ENCODE results near the gene MEGF6. TPM values are rescaled to one million over a fixed set of nuclear protein-coding genes. Genes with fewer than 3 reads are reported as not detected.

MEGF6 gene
- total RNA-seq, 1 donor = 85.4 TPM

GRCh38 chr1:3558036-3558726 lies 53.1 kb downstream of the MEGF6 start:
- Histone ChIP-seq H3K4me1 (ENCODE audit: insufficient read depth, low read length) (peaks cover 4% of the 10 kb centered on the region), H2AFZ (ENCODE audit: low read length) (no peak overlapping the region)

GRCh38 chr1:3557366-3557765 lies 53.9 kb downstream of the MEGF6 start:
- TF ChIP-seq CTCF (IDR thresholded peaks at IDR 0.05; ENCODE audit: extremely low read depth, low read depth, low read length) = no peak
- H3K9me3 ChIP-seq (ENCODE audit: low read depth, low read length) = peaks cover 4% of the 10 kb centered on the region
- H3K4me3 ChIP-seq (ENCODE audit: insufficient read depth, low read length) = no peak overlapping the region
- H3K79me2 ChIP-seq (ENCODE audit: insufficient read depth, low read length) = no peaks in the 10 kb centered on the region
- H2AFZ ChIP-seq (ENCODE audit: low read length) = no peak overlapping the region
- H3K4me2 ChIP-seq (ENCODE audit: insufficient read depth, low read length) = no peak overlapping the region
- H3K27me3 ChIP-seq (ENCODE audit: insufficient read depth, low read length) = no peaks in the 10 kb centered on the region
- DNase-seq (ENCODE audit: insufficient read length, low spot score, missing footprints) = peak; percentile 86
- H3K27ac ChIP-seq (ENCODE audit: low read depth, low read length) = no peak overlapping the region
- peaks cover 6% of the 10 kb centered on the region for H3K4me1 ChIP-seq (ENCODE audit: insufficient read depth, low read length)
- no peaks in the 10 kb centered on the region for H3K36me3 ChIP-seq (ENCODE audit: insufficient read depth, low read length)
- no peaks in the 10 kb centered on the region for H4K20me1 ChIP-seq (ENCODE audit: insufficient read depth, low read length)

More at GRCh38 chr1:3558036-3558726, 53.1 kb downstream of the MEGF6 start:
- H3K36me3 ChIP-seq (ENCODE audit: insufficient read depth, low read length) = no peaks in the 10 kb centered on the region
- peaks cover 4% of the 10 kb centered on the region for H3K9me3 ChIP-seq (ENCODE audit: low read depth, low read length)
- H3K4me2 ChIP-seq (ENCODE audit: insufficient read depth, low read length) = no peak overlapping the region
- no peak overlapping the region for H3K4me3 ChIP-seq (ENCODE audit: insufficient read depth, low read length)
- no peaks in the 10 kb centered on the region for H4K20me1 ChIP-seq (ENCODE audit: insufficient read depth, low read length)
- no peak for TF ChIP-seq CTCF (IDR thresholded peaks at IDR 0.05; ENCODE audit: extremely low read depth, low read depth, low read length)
- no peak for DNase-seq (ENCODE audit: insufficient read length, low spot score, missing footprints)
- no peaks in the 10 kb centered on the region for H3K27me3 ChIP-seq (ENCODE audit: insufficient read depth, low read length)
- H3K79me2 ChIP-seq (ENCODE audit: insufficient read depth, low read length) = no peaks in the 10 kb centered on the region
- H3K27ac ChIP-seq (ENCODE audit: low read depth, low read length) = no peak overlapping the region

GRCh38 chr1:3556336-3556735 lies 55.0 kb downstream of the MEGF6 start:
- no peak for DNase-seq (ENCODE audit: insufficient read length, low spot score, missing footprints)
- Histone ChIP-seq H3K36me3 (ENCODE audit: insufficient read depth, low read length) (no peaks in the 10 kb centered on the region), H3K9me3 (ENCODE audit: low read depth, low read length) (peaks cover 4% of the 10 kb centered on the region), H2AFZ (ENCODE audit: low read length) (no peak overlapping the region), H3K27ac (ENCODE audit: low read depth, low read length) (no peak overlapping the region), H3K4me2 (ENCODE audit: insufficient read depth, low read length) (no peak overlapping the region), H3K79me2 (ENCODE audit: insufficient read depth, low read length) (no peaks in the 10 kb centered on the region), H4K20me1 (ENCODE audit: insufficient read depth, low read length) (no peaks in the 10 kb centered on the region), H3K27me3 (ENCODE audit: insufficient read depth, low read length) (no peaks in the 10 kb centered on the region), H3K4me1 (ENCODE audit: insufficient read depth, low read length) (peaks cover 8% of the 10 kb centered on the region), H3K4me3 (ENCODE audit: insufficient read depth, low read length) (no peak overlapping the region)
- TF ChIP-seq CTCF (IDR thresholded peaks at IDR 0.05; ENCODE audit: extremely low read depth, low read depth, low read length) = no peak

- Histone ChIP-seq H4K20me1 (ENCODE audit: insufficient read depth, low read length) (no peaks in the 10 kb centered on the region), H3K4me1 (ENCODE audit: insufficient read depth, low read length) (peaks cover 13% of the 10 kb centered on the region), H3K27ac (ENCODE audit: low read depth, low read length) (no peak overlapping the region), H3K36me3 (ENCODE audit: insufficient read depth, low read length) (no peaks in the 10 kb centered on the region), H3K4me2 (ENCODE audit: insufficient read depth, low read length) (no peak overlapping the region), H3K79me2 (ENCODE audit: insufficient read depth, low read length) (no peaks in the 10 kb centered on the region), H3K4me3 (ENCODE audit: insufficient read depth, low read length) (no peak overlapping the region), H3K27me3 (ENCODE audit: insufficient read depth, low read length) (no peaks in the 10 kb centered on the region), H2AFZ (ENCODE audit: low read length) (no peak overlapping the region), H3K9me3 (ENCODE audit: low read depth, low read length) (peaks cover 4% of the 10 kb centered on the region)
- DNase-seq (ENCODE audit: insufficient read length, low spot score, missing footprints) = no peak
- TF ChIP-seq CTCF (IDR thresholded peaks at IDR 0.05; ENCODE audit: extremely low read depth, low read depth, low read length) = no peak
Observed at GRCh38 chr1:3555131-3555920, 56.0 kb downstream of the MEGF6 start.
